HEK293 (cell line): Measurements from ENCODE around the gene PRKD1.

Source experiments
- CTCF ChIA-PET: fragments of 350-600 bp; formaldehyde crosslinking; extraction: SDS; loops from one replicate; lab custom pipeline; 2021; ENCODE audit warnings: antibody characterized with exemption; lab: Yijun Ruan, JAX
- POLR2A ChIA-PET: fragments of 300-600 bp; formaldehyde crosslinking; extraction: SDS; loops from one replicate; lab custom pipeline; 2020; ENCODE audit warnings: antibody characterized with exemption, inconsistent platforms; lab: Yijun Ruan, JAX
- H3K27ac ChIP-seq: fragments of 200-500 bp; sonication (Bioruptor generic); 2 replicates; pipeline ENCODE4 v1.5.1; 2014; ENCODE audit warnings: low read depth, low read length, control low read depth, inconsistent platforms; ENCODE audit errors: extremely low read depth
- H3K36me3 ChIP-seq, 2 experiments: fragments of 200-500 bp in 1 of 2; sonication (Bioruptor generic) in 1 of 2; 1 replicate in 1 of 2; 2 replicates in 1 of 2; pipeline ENCODE4 v1.5.1; 2014 to 2017; ENCODE audit warnings: inconsistent platforms in 2 of 2, low read length in 2 of 2; ENCODE audit not compliant: control insufficient read depth in 2 of 2, insufficient read depth in 1 of 2
- H3K4me1 ChIP-seq: fragments of 200-500 bp; sonication (Bioruptor generic); 2 replicates; pipeline ENCODE4 v1.5.1; 2014; ENCODE audit warnings: mild to moderate bottlenecking, low read length, inconsistent platforms; ENCODE audit not compliant: control insufficient read depth, insufficient read depth
- H3K4me3 ChIP-seq: 2 replicates; pipeline ENCODE4 v1.5.1; 2011; ENCODE audit warnings: low read depth, mild to moderate bottlenecking, control low read depth, low read length, moderate library complexity
- H3K9me3 ChIP-seq: fragments of 200-500 bp; sonication (Bioruptor generic); 2 replicates; pipeline ENCODE4 v1.5.1; 2014; ENCODE audit warnings: low read depth, low read length, inconsistent platforms; ENCODE audit not compliant: control insufficient read depth, insufficient read depth
- HIC1 ChIP-seq: fragments of 450-650 bp; formaldehyde crosslinking; IDR thresholded peaks from 2 replicates; pipeline ENCODE4 v1.5.1; 2016; ENCODE audit warnings: missing biosample characterization, missing genetic modification characterization
- HOXD13 ChIP-seq: sonication (generic); formaldehyde crosslinking; IDR thresholded peaks from 2 replicates; pipeline ENCODE4 v1.8.0; 2022; ENCODE audit warnings: missing genetic modification reagents, borderline replicate concordance
- INSM2 ChIP-seq: fragments of 450-650 bp; formaldehyde crosslinking; IDR thresholded peaks from 2 replicates; pipeline ENCODE4 v1.5.1; 2016; ENCODE audit warnings: missing biosample characterization, missing genetic modification characterization
- MYNN ChIP-seq: fragments of 450-650 bp; formaldehyde crosslinking; IDR thresholded peaks from 2 replicates; pipeline ENCODE4 v1.5.1; 2016; ENCODE audit warnings: missing biosample characterization, missing genetic modification characterization, borderline replicate concordance
- SCRT2 ChIP-seq: fragments of 450-650 bp; formaldehyde crosslinking; IDR thresholded peaks from 2 replicates; pipeline ENCODE4 v1.5.1; 2016; ENCODE audit warnings: missing biosample characterization, missing genetic modification characterization
- SP3 ChIP-seq: fragments of 450-650 bp; formaldehyde crosslinking; IDR thresholded peaks from 2 replicates; pipeline ENCODE4 v1.5.1; 2016; ENCODE audit warnings: missing biosample characterization, missing genetic modification characterization
- ZNF140 ChIP-seq: fragments of 450-650 bp; formaldehyde crosslinking; IDR thresholded peaks from 2 replicates; pipeline ENCODE4 v1.5.1; 2016; ENCODE audit warnings: missing biosample characterization, missing genetic modification characterization
- ZNF175 ChIP-seq: fragments of 450-650 bp; formaldehyde crosslinking; IDR thresholded peaks from 2 replicates; pipeline ENCODE4 v1.5.1; 2016; ENCODE audit warnings: missing biosample characterization, missing genetic modification characterization
- ZNF221 ChIP-seq: fragments of 450-650 bp; formaldehyde crosslinking; IDR thresholded peaks from 2 replicates; pipeline ENCODE4 v1.5.1; 2017; ENCODE audit warnings: missing biosample characterization, missing genetic modification characterization, borderline replicate concordance
- ZNF292 ChIP-seq: fragments of 450-650 bp; formaldehyde crosslinking; IDR thresholded peaks from 2 replicates; pipeline ENCODE4 v1.5.1; 2016; ENCODE audit warnings: low read depth, missing biosample characterization, missing genetic modification characterization, borderline replicate concordance
- ZNF302 ChIP-seq: fragments of 450-650 bp; formaldehyde crosslinking; IDR thresholded peaks from 2 replicates; pipeline ENCODE4 v1.5.1; 2016; ENCODE audit warnings: missing biosample characterization, missing genetic modification characterization, low read depth
- ZNF488 ChIP-seq: fragments of 450-650 bp; formaldehyde crosslinking; IDR thresholded peaks from 2 replicates; pipeline ENCODE4 v1.5.1; 2016; ENCODE audit warnings: missing biosample characterization, missing genetic modification characterization
- ZNF510 ChIP-seq: fragments of 450-650 bp; formaldehyde crosslinking; IDR thresholded peaks from 2 replicates; pipeline ENCODE4 v1.5.1; 2018; ENCODE audit warnings: mild to moderate bottlenecking, missing genetic modification characterization, missing biosample characterization; ENCODE audit not compliant: insufficient replicate concordance
- ZNF621 ChIP-seq: fragments of 450-650 bp; formaldehyde crosslinking; IDR thresholded peaks from 2 replicates; pipeline ENCODE4 v1.5.1; 2017; ENCODE audit warnings: missing biosample characterization, missing genetic modification characterization
- ZNF626 ChIP-seq: fragments of 450-650 bp; sonication (Bioruptor Pico); formaldehyde crosslinking; IDR thresholded peaks from 2 replicates; pipeline ENCODE4 v1.5.1; 2018; ENCODE audit warnings: missing biosample characterization, missing genetic modification characterization, inconsistent platforms
- ZNF645 ChIP-seq: fragments of 450-650 bp; formaldehyde crosslinking; IDR thresholded peaks from 2 replicates; pipeline ENCODE4; 2016; ENCODE audit warnings: missing biosample characterization, missing genetic modification characterization
- ZSCAN16 ChIP-seq: fragments of 450-650 bp; formaldehyde crosslinking; IDR thresholded peaks from 2 replicates; pipeline ENCODE4 v1.5.1; 2016; ENCODE audit warnings: missing biosample characterization, missing genetic modification characterization

The PRKD1 gene

GRCh38 chr14:29759521-29760340 lies 167.9 kb downstream of the PRKD1 start (continued):
- TF ChIP-seq HIC1 (tag by site-specific recombination): no peak

GRCh38 chr14:29757711-29758233 lies 169.9 kb downstream of the PRKD1 start:
- POLR2A ChIA-PET: no interaction called here
- Histone ChIP-seq H3K9me3 (no peaks in the 10 kb centered on the region), H3K27ac (no peak overlapping the region), H3K4me1 (peaks cover 10% of the 10 kb centered on the region), H3K4me3 (no peak overlapping the region), H3K36me3 (no peaks in the 10 kb centered on the region)
- CTCF ChIA-PET: interaction anchor here (1.4 kb wide), 1 partner anchor 10 kb away, joined by 3 read pairs; no protein-coding TSS in a partner anchor
- TF ChIP-seq INSM2 (tag by site-specific recombination) (no peak), ZSCAN16 (tag by site-specific recombination) (no peak), ZNF292 (tag by site-specific recombination) (no peak), MYNN (tag by site-specific recombination) (no peak), ZNF175 (no peak), ZNF302 (tag by site-specific recombination) (no peak), ZNF140 (tag by site-specific recombination) (no peak), ZNF510 (tag by site-specific recombination) (no peak), HOXD13 (CRISPR knock-in tag) (no peak), ZNF488 (tag by site-specific recombination) (no peak), SP3 (tag by site-specific recombination) (no peak), ZNF621 (tag by site-specific recombination) (no peak), ZNF626 (tag by site-specific recombination) (no peak)

GRCh38 chr14:29757188-29757680 lies 170.4 kb downstream of the PRKD1 start:
- ChIA-PET CTCF (interaction anchor here (0.9 to 1.4 kb wide), 2 partner anchors 9 to 457 kb away, joined by 3 read pairs; no protein-coding TSS in a partner anchor), POLR2A (no interaction called here)
- no peak overlapping the region for H3K4me3 ChIP-seq
- H3K27ac ChIP-seq: no peak overlapping the region
- TF ChIP-seq SCRT2 (tag by site-specific recombination) (no peak), ZNF645 (no peak), ZNF221 (tag by site-specific recombination) (no peak)
- peaks cover 13% of the 10 kb centered on the region for H3K4me1 ChIP-seq
- H3K9me3 ChIP-seq: no peaks in the 10 kb centered on the region
- H3K36me3 ChIP-seq: no peaks in the 10 kb centered on the region
